PC-9 (cell line): ENCODE data around the gene BAIAP2L2. TPM values are rescaled to one million over a fixed set of nuclear protein-coding genes. Genes with fewer than 3 reads are reported as not detected.

Experiments
- BruUV-seq: library from RNA; stranded (reverse); fragments of 400-500 nt; replicated peaks from 2 replicates; lab custom pipeline; 2021; lab: Mats Ljungman, UMichigan
- CTCF ChIA-PET: fragments of 300-600 bp; sonication (Branson Sonifier 250); formaldehyde crosslinking; loops from one replicate; lab custom pipeline; 2022; ENCODE audit warnings: antibody characterized with exemption; lab: Charles Lee
- POLR2A ChIA-PET: fragments of 300-600 bp; sonication (Branson Sonifier 250); formaldehyde crosslinking; loops from one replicate; lab custom pipeline; 2022; ENCODE audit warnings: antibody characterized with exemption; ENCODE audit not compliant: unreplicated experiment; lab: Charles Lee
- DNase-seq, 2 experiments: peaks; one replicate each; pipeline versions ENCODE4 v3.0.0 to v3.0.0-alpha.2; 2015 to 2022; ENCODE audit warnings: mixed read lengths in 1 of 2
- H2AFZ ChIP-seq: fragments of 200-600 bp; sonication (generic); 2 replicates; pipeline ENCODE4 v1.8.1; 2017; ENCODE audit warnings: antibody characterized with exemption
- H3F3A ChIP-seq: fragments of 200-600 bp; sonication (generic); 2 replicates; pipeline ENCODE4 v1.8.1; 2017; ENCODE audit warnings: antibody characterized with exemption, mild to moderate bottlenecking, low read depth; ENCODE audit not compliant: insufficient read depth
- H3K27ac ChIP-seq: fragments of 200-600 bp; sonication (generic); 2 replicates; pipeline ENCODE4 v1.6.1; 2016; ENCODE audit warnings: mixed run types
- H3K27me3 ChIP-seq: fragments of 200-600 bp; sonication (generic); 2 replicates; pipeline ENCODE4 v1.6.1; 2016; ENCODE audit warnings: low read depth, mixed run types; ENCODE audit not compliant: insufficient read depth
- H3K36me3 ChIP-seq: fragments of 200-600 bp; sonication (generic); 2 replicates; pipeline ENCODE4 v1.6.1; 2016; ENCODE audit warnings: low read depth, mixed run types
- H3K4me1 ChIP-seq: fragments of 200-600 bp; sonication (generic); replicated peaks from 2 replicates; pipeline ENCODE4 v1.6.1; 2016; ENCODE audit warnings: mixed run types; ENCODE audit not compliant: insufficient read depth
- H3K4me2 ChIP-seq: fragments of 200-600 bp; sonication (generic); 2 replicates; pipeline ENCODE4 v1.6.1; 2017; ENCODE audit warnings: mixed run types
- H3K4me3 ChIP-seq: fragments of 200-600 bp; sonication (generic); 2 replicates; pipeline ENCODE4 v1.6.1; 2016; ENCODE audit warnings: mixed run types
- H3K79me2 ChIP-seq: fragments of 200-600 bp; sonication (generic); 2 replicates; pipeline ENCODE4 v1.6.1; 2017; ENCODE audit warnings: low read depth, mixed run types
- H3K9me2 ChIP-seq: fragments of 200-600 bp; sonication (generic); 2 replicates; pipeline ENCODE4 v1.8.1; 2017; ENCODE audit warnings: mild to moderate bottlenecking; ENCODE audit not compliant: insufficient read depth
- H3K9me3 ChIP-seq: fragments of 200-600 bp; sonication (generic); 2 replicates; pipeline ENCODE4 v1.8.1; 2016; ENCODE audit warnings: low read depth; ENCODE audit not compliant: insufficient read depth
- H4K20me1 ChIP-seq: fragments of 200-600 bp; sonication (generic); 2 replicates; pipeline ENCODE4 v1.8.1; 2017; ENCODE audit not compliant: insufficient read depth
- CTCF ChIP-seq: fragments of 200-600 bp; sonication (generic); conservative IDR thresholded peaks from 2 replicates; pipeline ENCODE4 v1.6.1; 2017; ENCODE audit warnings: mixed run types, antibody characterized with exemption, mild to moderate bottlenecking, moderate library complexity
- EZH2 ChIP-seq: fragments of 200-600 bp; sonication (generic); IDR thresholded peaks from 2 replicates; pipeline ENCODE4 v1.8.0; 2017; ENCODE audit warnings: antibody characterized with exemption, low read depth
- intact Hi-C: fragments of 100-400 bp; cut with micrococcal nuclease; formaldehyde crosslinking; loops from one replicate; pipeline ENCODE4 v1.10.0; 2022; ENCODE audit not compliant: unreplicated experiment
- total RNA-seq: library from RNA; stranded (reverse); gene quantifications from 2 replicates; pipeline ENCODE4 v1.2.3, GENCODE V29; 2021

BAIAP2L2 gene
- total RNA-seq, 1 experiment from 2014 or later: 7.1 TPM

- TF ChIP-seq EZH2 (no peak), CTCF (no peak)
- Histone ChIP-seq H3K9me2 (no peaks in the 10 kb centered on the region), H3K79me2 (no peaks in the 10 kb centered on the region), H3K27me3 (no peaks in the 10 kb centered on the region), H4K20me1 (no peaks in the 10 kb centered on the region), H3F3A (peaks cover 29% of the 10 kb centered on the region), H3K27ac (peak overlapping the region; percentile 79; the same call in 1 of the 2 replicates), H2AFZ (no peak overlapping the region), H3K4me3 (no peak overlapping the region), H3K9me3 (no peaks in the 10 kb centered on the region), H3K4me2 (no peak overlapping the region), H3K4me1 (peaks cover 20% of the 10 kb centered on the region), H3K36me3 (no peaks in the 10 kb centered on the region)
- BruUV-seq: no TSS peak
- no peak for DNase-seq
- intact Hi-C loops: no loop called here
- CTCF ChIA-PET: interaction anchor here (0.6 kb wide), 1 partner anchor 68 kb away, joined by 3 read pairs; no protein-coding TSS in a partner anchor
- POLR2A ChIA-PET: interaction anchor here (1.4 kb wide), 1 partner anchor 9 kb away, joined by 3 read pairs; no protein-coding TSS in a partner anchor
Observed at GRCh38 chr22:38136607-38137006, 26.1 kb upstream of the BAIAP2L2 start.

DNA sequence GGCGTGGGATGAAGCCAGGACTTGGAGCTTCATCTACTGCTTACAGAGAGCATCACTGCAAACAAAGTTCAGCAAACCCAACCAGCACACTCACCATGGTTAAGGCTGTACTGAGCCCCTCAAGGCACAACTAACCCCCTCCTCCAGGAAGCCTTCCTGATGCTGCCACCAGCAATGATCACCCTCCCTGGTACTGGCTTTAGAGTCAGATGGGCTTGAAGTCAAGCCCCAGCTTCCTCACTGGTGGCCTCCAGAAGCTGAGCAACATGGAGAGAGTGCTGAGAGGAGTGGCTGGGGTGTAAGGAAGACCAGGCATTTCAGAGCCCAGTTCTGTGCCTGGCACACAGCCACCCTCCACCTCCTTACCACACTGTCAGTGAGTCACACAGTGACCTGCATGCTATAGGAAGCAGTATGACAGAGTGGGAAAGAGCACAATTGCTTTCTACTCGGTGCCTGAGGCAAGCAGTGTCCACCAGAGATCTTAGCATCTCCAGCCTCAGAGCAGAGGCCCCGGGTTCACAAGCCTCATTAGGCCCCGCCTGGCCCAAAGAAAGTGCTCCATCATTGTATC is 24.7 kb upstream of the BAIAP2L2 start:
- Histone ChIP-seq H2AFZ (no peak overlapping the region), H3K4me1 (peaks cover 20% of the 10 kb centered on the region), H3F3A (peaks cover 29% of the 10 kb centered on the region), H3K4me2 (peak overlapping the region; percentile 49), H3K27ac (peak overlapping the region; percentile 79), H3K36me3 (no peaks in the 10 kb centered on the region), H3K27me3 (no peaks in the 10 kb centered on the region), H3K79me2 (no peaks in the 10 kb centered on the region), H3K4me3 (no peak overlapping the region), H3K9me3 (no peaks in the 10 kb centered on the region), H4K20me1 (no peaks in the 10 kb centered on the region), H3K9me2 (no peaks in the 10 kb centered on the region)
- no peak for TF ChIP-seq EZH2
- no peak for TF ChIP-seq CTCF
- intact Hi-C loops: no loop called here
- ChIA-PET CTCF (interaction anchor here (0.6 to 1.1 kb wide), 4 partner anchors 10 to 1750 kb away, joined by 3 to 4 read pairs (median 3); no protein-coding TSS in a partner anchor), POLR2A (no interaction called here)
- TSS peak; percentile 13 for BruUV-seq
- peak; percentile 77 to 96 for DNase-seq

DNA sequence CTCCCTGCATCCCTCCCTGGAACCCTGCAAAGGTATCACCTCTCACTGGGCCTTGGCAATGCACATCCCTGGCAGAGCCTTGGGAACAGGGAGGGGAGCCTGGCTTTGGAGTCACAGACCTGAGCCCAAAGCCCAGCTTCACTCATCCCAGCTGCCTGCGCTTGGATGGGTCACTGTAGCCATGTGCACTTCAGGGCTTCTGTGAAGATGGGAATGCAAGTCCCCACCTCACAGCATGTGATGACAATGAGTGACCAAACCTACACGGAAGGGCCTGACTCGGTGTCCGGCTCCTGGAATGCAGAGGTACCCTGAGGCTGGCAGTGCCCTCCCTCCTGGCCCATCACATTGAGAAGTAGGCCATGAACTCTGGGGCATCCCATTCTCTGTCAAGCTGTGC is 22.8 kb upstream of the BAIAP2L2 start:
- CTCF ChIA-PET: no interaction called here
- Histone ChIP-seq H3K79me2 (no peaks in the 10 kb centered on the region), H3K36me3 (no peaks in the 10 kb centered on the region), H3K27ac (no peak overlapping the region), H3K9me2 (no peaks in the 10 kb centered on the region), H2AFZ (no peak overlapping the region), H3K4me1 (peaks cover 20% of the 10 kb centered on the region), H4K20me1 (no peaks in the 10 kb centered on the region), H3K4me3 (no peak overlapping the region), H3K27me3 (no peaks in the 10 kb centered on the region), H3K9me3 (no peaks in the 10 kb centered on the region), H3F3A (peaks cover 29% of the 10 kb centered on the region), H3K4me2 (no peak overlapping the region)
- intact Hi-C loops: no loop called here
- POLR2A ChIA-PET: no interaction called here
- DNase-seq: no peak
- no TSS peak for BruUV-seq
- TF ChIP-seq CTCF (no peak), EZH2 (no peak)
